ENCODE data around the gene MTUS2.

Gene MTUS2

DNA sequence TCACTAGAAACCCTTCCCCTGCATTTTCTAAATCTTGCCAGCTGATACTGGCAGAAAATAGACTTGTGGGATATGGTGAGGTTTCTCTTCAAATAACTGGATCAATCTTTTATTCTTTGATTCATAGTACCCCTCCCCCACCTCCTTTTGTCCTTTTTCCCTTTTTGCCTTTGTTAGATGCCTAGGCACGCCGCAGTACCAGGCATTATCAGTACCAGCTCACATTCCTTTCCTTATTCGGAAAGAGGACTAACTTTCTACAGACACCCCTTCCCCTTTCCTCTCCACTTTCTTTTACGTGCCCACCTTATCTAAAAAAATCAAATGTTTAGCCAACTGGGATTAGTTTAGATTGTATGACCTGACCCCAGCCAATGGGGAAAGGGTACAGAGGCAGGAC, 226.4 kb downstream of the MTUS2 start:
- Histone ChIP-seq H3K9ac (ENCODE audit: low read depth, low read length, poor library complexity, severe bottlenecking) (no peak overlapping the region), H3K27me3 (ENCODE audit: insufficient read depth, low read length, poor library complexity, severe bottlenecking) (no peaks in the 10 kb centered on the region), H3F3A (ENCODE audit: low read depth) (no peaks in the 10 kb centered on the region), H3K36me3 (ENCODE audit: insufficient read depth, low read length) (no peaks in the 10 kb centered on the region), H3K9me3 (ENCODE audit: insufficient read depth, low read depth, low read length) (no peaks in the 10 kb centered on the region; the same call in 1 of the 2 replicates), H3K9me2 (replicated peaks; ENCODE audit: low read depth, low read length) (no peaks in the 10 kb centered on the region), H2AFZ (ENCODE audit: low read length) (no peak overlapping the region), H3K4me3 (ENCODE audit: low read length, poor library complexity, severe bottlenecking) (no peak overlapping the region), H4K20me1 (ENCODE audit: insufficient read depth, low read length, poor library complexity, severe bottlenecking) (no peaks in the 10 kb centered on the region), H3K4me1 (ENCODE audit: insufficient read depth, low read length, poor library complexity, severe bottlenecking) (no peaks in the 10 kb centered on the region), H3K79me2 (ENCODE audit: insufficient read depth, low read length) (no peaks in the 10 kb centered on the region), H3K4me2 (ENCODE audit: low read depth, low read length, poor library complexity, severe bottlenecking) (no peak overlapping the region)
- no peak for TF ChIP-seq EZH2phosphoT487 (IDR thresholded peaks at IDR 0.05; ENCODE audit: borderline replicate concordance)
- TF ChIP-seq, protein P1, sequence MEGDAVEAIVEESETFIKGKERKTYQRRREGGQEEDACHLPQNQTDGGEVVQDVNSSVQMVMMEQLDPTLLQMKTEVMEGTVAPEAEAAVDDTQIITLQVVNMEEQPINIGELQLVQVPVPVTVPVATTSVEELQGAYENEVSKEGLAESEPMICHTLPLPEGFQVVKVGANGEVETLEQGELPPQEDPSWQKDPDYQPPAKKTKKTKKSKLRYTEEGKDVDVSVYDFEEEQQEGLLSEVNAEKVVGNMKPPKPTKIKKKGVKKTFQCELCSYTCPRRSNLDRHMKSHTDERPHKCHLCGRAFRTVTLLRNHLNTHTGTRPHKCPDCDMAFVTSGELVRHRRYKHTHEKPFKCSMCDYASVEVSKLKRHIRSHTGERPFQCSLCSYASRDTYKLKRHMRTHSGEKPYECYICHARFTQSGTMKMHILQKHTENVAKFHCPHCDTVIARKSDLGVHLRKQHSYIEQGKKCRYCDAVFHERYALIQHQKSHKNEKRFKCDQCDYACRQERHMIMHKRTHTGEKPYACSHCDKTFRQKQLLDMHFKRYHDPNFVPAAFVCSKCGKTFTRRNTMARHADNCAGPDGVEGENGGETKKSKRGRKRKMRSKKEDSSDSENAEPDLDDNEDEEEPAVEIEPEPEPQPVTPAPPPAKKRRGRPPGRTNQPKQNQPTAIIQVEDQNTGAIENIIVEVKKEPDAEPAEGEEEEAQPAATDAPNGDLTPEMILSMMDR (conservative IDR thresholded peaks at IDR 0.05; ENCODE audit: low read length): no peak

- no peaks in the 10 kb centered on the region; the same call in 1 of the 2 replicates for H3K9me3 ChIP-seq (ENCODE audit: insufficient read depth, low read depth, low read length)
- no peaks in the 10 kb centered on the region for H3K27me3 ChIP-seq (ENCODE audit: insufficient read depth, low read length, poor library complexity, severe bottlenecking)
- no peaks in the 10 kb centered on the region for H3K36me3 ChIP-seq (ENCODE audit: insufficient read depth, low read length)
- H3K4me3 ChIP-seq (ENCODE audit: low read length, poor library complexity, severe bottlenecking): no peak overlapping the region
- H3K9ac ChIP-seq (ENCODE audit: low read depth, low read length, poor library complexity, severe bottlenecking): no peak overlapping the region
- no peak overlapping the region for H2AFZ ChIP-seq (ENCODE audit: low read length)
- TF ChIP-seq EZH2phosphoT487 (IDR thresholded peaks at IDR 0.05; ENCODE audit: borderline replicate concordance): no peak
- TF ChIP-seq, protein P1 (conservative IDR thresholded peaks at IDR 0.05; ENCODE audit: low read length): no peak
- H3K9me2 ChIP-seq (replicated peaks; ENCODE audit: low read depth, low read length): no peaks in the 10 kb centered on the region
- H4K20me1 ChIP-seq (ENCODE audit: insufficient read depth, low read length, poor library complexity, severe bottlenecking): no peaks in the 10 kb centered on the region
- no peaks in the 10 kb centered on the region for H3F3A ChIP-seq (ENCODE audit: low read depth)
- H3K79me2 ChIP-seq (ENCODE audit: insufficient read depth, low read length): no peaks in the 10 kb centered on the region
- H3K4me1 ChIP-seq (ENCODE audit: insufficient read depth, low read length, poor library complexity, severe bottlenecking): no peaks in the 10 kb centered on the region
- no peak overlapping the region for H3K4me2 ChIP-seq (ENCODE audit: low read depth, low read length, poor library complexity, severe bottlenecking)
Observed at GRCh38 chr13:29049524-29049923, 229.4 kb downstream of the MTUS2 start.

GRCh38 chr13:29050719-29051118, 230.6 kb downstream of the MTUS2 start:
- H3K79me2 ChIP-seq (ENCODE audit: insufficient read depth, low read length): no peaks in the 10 kb centered on the region
- H3K4me2 ChIP-seq (ENCODE audit: low read depth, low read length, poor library complexity, severe bottlenecking): no peak overlapping the region
- no peak overlapping the region for H3K4me3 ChIP-seq (ENCODE audit: low read length, poor library complexity, severe bottlenecking)
- no peaks in the 10 kb centered on the region for H3K36me3 ChIP-seq (ENCODE audit: insufficient read depth, low read length)
- H3K9ac ChIP-seq (ENCODE audit: low read depth, low read length, poor library complexity, severe bottlenecking): no peak overlapping the region
- no peak overlapping the region for H2AFZ ChIP-seq (ENCODE audit: low read length)
- H3K9me3 ChIP-seq (ENCODE audit: insufficient read depth, low read depth, low read length): no peaks in the 10 kb centered on the region; the same call in 1 of the 2 replicates
- TF ChIP-seq EZH2phosphoT487 (IDR thresholded peaks at IDR 0.05; ENCODE audit: borderline replicate concordance): no peak
- TF ChIP-seq, protein P1 (conservative IDR thresholded peaks at IDR 0.05; ENCODE audit: low read length): no peak
- H3F3A ChIP-seq (ENCODE audit: low read depth): no peaks in the 10 kb centered on the region
- no peaks in the 10 kb centered on the region for H3K9me2 ChIP-seq (replicated peaks; ENCODE audit: low read depth, low read length)
- H3K27me3 ChIP-seq (ENCODE audit: insufficient read depth, low read length, poor library complexity, severe bottlenecking): no peaks in the 10 kb centered on the region
- no peaks in the 10 kb centered on the region for H3K4me1 ChIP-seq (ENCODE audit: insufficient read depth, low read length, poor library complexity, severe bottlenecking)
- H4K20me1 ChIP-seq (ENCODE audit: insufficient read depth, low read length, poor library complexity, severe bottlenecking): no peaks in the 10 kb centered on the region
